ENCODE data around the gene PKP4.

PKP4 gene

DNA sequence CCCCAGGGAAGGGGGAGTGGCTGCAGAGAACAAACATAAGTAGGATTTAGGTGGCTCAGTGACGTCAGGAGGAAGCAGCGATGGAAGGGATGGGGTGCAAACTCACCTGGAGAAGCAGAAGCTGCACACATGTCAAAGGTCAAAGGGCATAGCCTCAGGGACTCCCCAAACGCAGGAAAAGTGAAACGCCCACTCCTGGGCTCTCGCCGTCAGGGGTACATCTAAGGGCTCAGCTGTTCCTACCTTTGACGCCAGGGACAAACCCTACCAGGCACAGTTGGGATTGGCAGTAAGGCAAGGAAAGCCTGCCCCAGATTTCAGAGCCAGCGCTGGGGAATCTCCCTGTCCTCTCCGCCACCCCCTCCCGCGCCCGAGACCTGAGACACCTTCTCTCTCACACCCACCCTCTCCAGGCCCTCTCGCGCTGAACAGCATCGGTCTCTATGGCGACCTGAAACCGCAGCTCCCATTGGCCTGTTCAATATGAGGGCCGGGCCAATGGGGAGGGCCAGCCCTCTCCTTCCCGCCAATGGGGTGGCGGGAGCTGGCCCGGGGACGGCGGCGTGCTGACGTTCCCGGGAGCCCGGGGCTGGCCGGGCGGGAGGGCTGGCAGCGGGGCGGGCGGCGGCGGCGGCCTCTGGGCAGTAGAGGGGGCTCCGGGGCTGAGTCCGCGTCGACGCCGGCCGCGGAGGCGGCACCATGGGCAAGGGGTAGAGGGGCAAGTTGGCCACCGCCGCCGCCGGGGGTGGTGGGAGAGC, at the start of gene PKP4, which contains the start of gene CCDC148:
Gene PKP4 (plus strand): TSS at position 644 of the 758 bp plus-strand sequence. CDS start 76,233 bp downstream, outside the sequence.
Gene CCDC148 (minus strand): TSS at position 445 of the 758 bp plus-strand sequence. CDS start 314 bp downstream, at position 131.
- peak within 1 kb of the TSS; percentile 77 for H3K4me3 ChIP-seq (ENCODE audit: low read depth, low read length)
- DNase-seq: peak; percentile 93
- H3K27me3 ChIP-seq (ENCODE audit: insufficient read depth, low read depth, severe bottlenecking): no peaks in the 10 kb centered on the region
- H3K9me3 ChIP-seq (ENCODE audit: severe bottlenecking): no peaks in the 10 kb centered on the region
- H3K27ac ChIP-seq: peak within 1 kb of the TSS; percentile 91
- H3K36me3 ChIP-seq: peaks cover 5% of the 10 kb centered on the region
- TF ChIP-seq, protein P1, sequence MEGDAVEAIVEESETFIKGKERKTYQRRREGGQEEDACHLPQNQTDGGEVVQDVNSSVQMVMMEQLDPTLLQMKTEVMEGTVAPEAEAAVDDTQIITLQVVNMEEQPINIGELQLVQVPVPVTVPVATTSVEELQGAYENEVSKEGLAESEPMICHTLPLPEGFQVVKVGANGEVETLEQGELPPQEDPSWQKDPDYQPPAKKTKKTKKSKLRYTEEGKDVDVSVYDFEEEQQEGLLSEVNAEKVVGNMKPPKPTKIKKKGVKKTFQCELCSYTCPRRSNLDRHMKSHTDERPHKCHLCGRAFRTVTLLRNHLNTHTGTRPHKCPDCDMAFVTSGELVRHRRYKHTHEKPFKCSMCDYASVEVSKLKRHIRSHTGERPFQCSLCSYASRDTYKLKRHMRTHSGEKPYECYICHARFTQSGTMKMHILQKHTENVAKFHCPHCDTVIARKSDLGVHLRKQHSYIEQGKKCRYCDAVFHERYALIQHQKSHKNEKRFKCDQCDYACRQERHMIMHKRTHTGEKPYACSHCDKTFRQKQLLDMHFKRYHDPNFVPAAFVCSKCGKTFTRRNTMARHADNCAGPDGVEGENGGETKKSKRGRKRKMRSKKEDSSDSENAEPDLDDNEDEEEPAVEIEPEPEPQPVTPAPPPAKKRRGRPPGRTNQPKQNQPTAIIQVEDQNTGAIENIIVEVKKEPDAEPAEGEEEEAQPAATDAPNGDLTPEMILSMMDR (IDR thresholded peaks at IDR 0.05; ENCODE audit: low read depth, low read length): 0 out of 2 replicates have a peak, but pooled peaks have one; percentile 7

- Histone ChIP-seq H3K27ac (no peak overlapping the region), H3K9me3 (ENCODE audit: severe bottlenecking) (peaks cover 2% of the 10 kb centered on the region), H3K4me3 (ENCODE audit: low read depth, low read length) (no peak overlapping the region), H3K27me3 (ENCODE audit: insufficient read depth, low read depth, severe bottlenecking) (no peaks in the 10 kb centered on the region), H3K36me3 (no peaks in the 10 kb centered on the region)
- DNase-seq: no peak
- TF ChIP-seq, protein P1 (IDR thresholded peaks at IDR 0.05; ENCODE audit: low read depth, low read length): no peak
Observed at GRCh38 chr2:158407031-158407430, 49.7 kb upstream of the PKP4 start.

GRCh38 chr2:158410132-158410531, 46.6 kb upstream of the PKP4 start:
- no peaks in the 10 kb centered on the region for H3K27me3 ChIP-seq (ENCODE audit: insufficient read depth, low read depth, severe bottlenecking)
- H3K36me3 ChIP-seq: no peaks in the 10 kb centered on the region
- no peak overlapping the region for H3K27ac ChIP-seq
- no peak for DNase-seq
- H3K9me3 ChIP-seq (ENCODE audit: severe bottlenecking): peaks cover 2% of the 10 kb centered on the region
- no peak overlapping the region for H3K4me3 ChIP-seq (ENCODE audit: low read depth, low read length)
- TF ChIP-seq, protein P1 (IDR thresholded peaks at IDR 0.05; ENCODE audit: low read depth, low read length): no peak

GRCh38 chr2:158411748-158412147, 45.0 kb upstream of the PKP4 start:
- TF ChIP-seq, protein P1 (IDR thresholded peaks at IDR 0.05; ENCODE audit: low read depth, low read length): no peak
- Histone ChIP-seq H3K9me3 (ENCODE audit: severe bottlenecking) (peaks cover 2% of the 10 kb centered on the region), H3K4me3 (ENCODE audit: low read depth, low read length) (no peak overlapping the region), H3K27me3 (ENCODE audit: insufficient read depth, low read depth, severe bottlenecking) (no peaks in the 10 kb centered on the region), H3K27ac (no peak overlapping the region), H3K36me3 (no peaks in the 10 kb centered on the region)
- DNase-seq: no peak

GRCh38 chr2:158412206-158412605, 44.5 kb upstream of the PKP4 start:
- no peak overlapping the region for H3K27ac ChIP-seq
- peaks cover 2% of the 10 kb centered on the region for H3K9me3 ChIP-seq (ENCODE audit: severe bottlenecking)
- TF ChIP-seq, protein P1 (IDR thresholded peaks at IDR 0.05; ENCODE audit: low read depth, low read length): no peak
- no peak for DNase-seq
- H3K27me3 ChIP-seq (ENCODE audit: insufficient read depth, low read depth, severe bottlenecking): no peaks in the 10 kb centered on the region
- H3K4me3 ChIP-seq (ENCODE audit: low read depth, low read length): no peak overlapping the region
- no peaks in the 10 kb centered on the region for H3K36me3 ChIP-seq

Measured in WERI-Rb-1 (cell line).